Breast epithelium (tissue), 4 donors: Measurements from ENCODE around the gene VPS16. TPM values are rescaled to one million over a fixed set of nuclear protein-coding genes. Genes with fewer than 3 reads are reported as not detected.

ENCODE experiments used
- DNase-seq, 2 donors: peaks; one replicate each; pipeline ENCODE4 v3.0.0-alpha.2; 2019; ENCODE audit warnings: low spot score in 2 of 2
- H3K27ac ChIP-seq, 2 donors: fragments of 200-600 bp; sonication (generic) in 1 of 2; one replicate each; pipeline ENCODE4 v1.5.1; 2016 to 2019; ENCODE audit warnings: mild to moderate bottlenecking in 1 of 2
- H3K27me3 ChIP-seq, 2 donors: fragments of 200-600 bp; sonication (generic) in 1 of 2; one replicate each; pipeline versions ENCODE4 v1.5.1 to v1.6.0; 2017 to 2019; ENCODE audit warnings: control low read depth in 1 of 2, mild to moderate bottlenecking in 1 of 2
- H3K36me3 ChIP-seq: fragments of 200-600 bp; one replicate; pipeline ENCODE4 v1.5.1; 2019
- H3K4me1 ChIP-seq, 2 donors: fragments of 200-600 bp; sonication (generic); one replicate each; pipeline ENCODE4 v1.5.1; 2016 to 2019; ENCODE audit warnings: control low read depth in 1 of 2
- H3K4me3 ChIP-seq, 3 donors: fragments of 200-600 bp; sonication (generic); 1 replicate in 2 of 3; 2 replicates in 1 of 3; pipeline ENCODE4 v1.5.1; 2016 to 2019; ENCODE audit warnings: mild to moderate bottlenecking in 3 of 3, moderate library complexity in 2 of 3
- H3K9me3 ChIP-seq, 2 donors: fragments of 200-600 bp; sonication (generic) in 1 of 2; one replicate each; pipeline ENCODE4 v1.5.1; 2016 to 2019; ENCODE audit warnings: control low read depth in 1 of 2
- POLR2A ChIP-seq: fragments of 450-650 bp; IDR thresholded peaks from one replicate; pipeline ENCODE4 v1.6.1; 2016; ENCODE audit warnings: antibody characterized with exemption, mild to moderate bottlenecking, moderate library complexity
- POLR2AphosphoS5 ChIP-seq, 3 donors: sonication (generic); formaldehyde crosslinking; IDR thresholded peaks; one replicate each; pipeline ENCODE4 v1.6.1; 2017; ENCODE audit warnings: antibody characterized with exemption in 3 of 3
- intact Hi-C: fragments of 100-400 bp; cut with DNase I; formaldehyde crosslinking; loops from one replicate; pipeline ENCODE4 v1.15.1; 2023; ENCODE audit warnings: low total_unique reads
- total RNA-seq, 3 donors: library from RNA; depleted of rRNA; stranded (reverse); fragments of >200 nt; gene quantifications; one replicate each; pipeline ENCODE4 v1.1.0, GENCODE V29; 2016
- TF ChIP-seq, protein P1 (sequence below), 3 donors: fragments of 450-650 bp; IDR thresholded peaks; one replicate each; pipeline ENCODE4 v1.5.1; 2016 to 2017; ENCODE audit warnings: antibody characterized with exemption in 3 of 3, mild to moderate bottlenecking in 3 of 3, moderate library complexity in 3 of 3

VPS16 gene
- total RNA-seq, 3 donors from 2014 or later = 25.3 to 34.7 (median 33.8) TPM

- TF ChIP-seq POLR2AphosphoS5 (IDR thresholded peaks at IDR 0.05) (no peak), POLR2A (no peak)
- TF ChIP-seq, protein P1, sequence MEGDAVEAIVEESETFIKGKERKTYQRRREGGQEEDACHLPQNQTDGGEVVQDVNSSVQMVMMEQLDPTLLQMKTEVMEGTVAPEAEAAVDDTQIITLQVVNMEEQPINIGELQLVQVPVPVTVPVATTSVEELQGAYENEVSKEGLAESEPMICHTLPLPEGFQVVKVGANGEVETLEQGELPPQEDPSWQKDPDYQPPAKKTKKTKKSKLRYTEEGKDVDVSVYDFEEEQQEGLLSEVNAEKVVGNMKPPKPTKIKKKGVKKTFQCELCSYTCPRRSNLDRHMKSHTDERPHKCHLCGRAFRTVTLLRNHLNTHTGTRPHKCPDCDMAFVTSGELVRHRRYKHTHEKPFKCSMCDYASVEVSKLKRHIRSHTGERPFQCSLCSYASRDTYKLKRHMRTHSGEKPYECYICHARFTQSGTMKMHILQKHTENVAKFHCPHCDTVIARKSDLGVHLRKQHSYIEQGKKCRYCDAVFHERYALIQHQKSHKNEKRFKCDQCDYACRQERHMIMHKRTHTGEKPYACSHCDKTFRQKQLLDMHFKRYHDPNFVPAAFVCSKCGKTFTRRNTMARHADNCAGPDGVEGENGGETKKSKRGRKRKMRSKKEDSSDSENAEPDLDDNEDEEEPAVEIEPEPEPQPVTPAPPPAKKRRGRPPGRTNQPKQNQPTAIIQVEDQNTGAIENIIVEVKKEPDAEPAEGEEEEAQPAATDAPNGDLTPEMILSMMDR (IDR thresholded peaks at IDR 0.05) = no peak
Observed at GRCh38 chr20:2801286-2801728, 39.2 kb upstream of the VPS16 start.

DNA sequence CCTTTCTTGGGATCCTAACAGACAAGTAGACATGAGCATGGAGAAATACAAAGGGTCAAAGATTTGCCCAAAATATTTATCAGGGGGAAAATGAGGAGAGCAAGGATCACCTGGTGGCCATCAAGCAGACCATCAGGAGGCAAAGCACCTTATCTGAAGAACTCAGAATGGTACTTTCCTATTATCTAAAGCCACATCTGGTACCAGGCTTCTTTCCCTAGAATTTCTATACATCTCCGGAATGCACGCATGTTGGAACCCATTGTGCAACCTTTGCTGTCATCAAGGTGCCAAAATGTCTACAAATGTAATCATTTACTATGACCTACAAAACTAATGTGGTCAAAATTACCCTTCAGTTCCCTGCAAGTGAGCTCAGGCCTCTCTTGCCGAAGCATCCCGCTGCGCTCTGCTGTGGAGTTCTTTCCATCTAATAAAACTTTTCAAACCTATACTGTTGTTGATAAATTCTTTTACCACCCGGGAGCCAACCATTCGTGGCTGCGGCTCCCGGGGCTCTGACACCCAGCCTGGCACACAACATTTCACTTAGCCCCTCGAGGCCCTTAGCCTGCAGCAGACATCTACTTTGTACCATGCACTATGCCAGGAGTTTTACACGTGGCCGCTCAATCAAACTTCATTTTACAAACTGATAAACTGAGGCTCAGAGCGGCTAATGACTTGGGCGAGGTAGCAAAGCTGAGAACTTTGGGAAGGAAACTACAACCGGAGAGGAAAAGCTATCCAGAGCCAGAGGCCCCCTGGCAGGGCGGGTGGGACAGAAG lies 36.3 kb upstream of the VPS16 start:
- Histone ChIP-seq H3K4me3 (no peak overlapping the region), H3K27me3 (peaks cover 0 to 22% of the 10 kb centered on the region in 2 donors), H3K9me3 (no peaks in the 10 kb centered on the region), H3K27ac (no peak overlapping the region), H3K4me1 (no peaks in the 10 kb centered on the region), H3K36me3 (no peaks in the 10 kb centered on the region)
- TF ChIP-seq, protein P1 (IDR thresholded peaks at IDR 0.05) = no peak
- TF ChIP-seq POLR2A = no peak
- TF ChIP-seq POLR2AphosphoS5 (IDR thresholded peaks at IDR 0.05) = no peak
- DNase-seq = no peak
- intact Hi-C loops = no loop called here

More at GRCh38 chr20:2801286-2801728, 39.2 kb upstream of the VPS16 start:
- Histone ChIP-seq H3K27me3 (peaks cover 0 to 24% of the 10 kb centered on the region in 2 donors), H3K9me3 (no peaks in the 10 kb centered on the region), H3K4me1 (no peaks in the 10 kb centered on the region), H3K4me3 (peak overlapping the region in 2 of 3 donors; percentile 48 to 70), H3K36me3 (no peaks in the 10 kb centered on the region), H3K27ac (peak overlapping the region; percentile 18 to 27)
- intact Hi-C loops = no loop called here
- DNase-seq = peak; percentile 41 to 75

- TF ChIP-seq POLR2A (no peak), POLR2AphosphoS5 (IDR thresholded peaks at IDR 0.05) (no peak)
- TF ChIP-seq, protein P1 (IDR thresholded peaks at IDR 0.05) = no peak
- intact Hi-C loops = no loop called here
- no peaks in the 10 kb centered on the region for H3K4me1 ChIP-seq
- H3K4me3 ChIP-seq = peak overlapping the region in 1 of 3 donors; percentile 25
- H3K27me3 ChIP-seq = peaks cover 0 to 20% of the 10 kb centered on the region in 2 donors
- no peak for DNase-seq
- H3K27ac ChIP-seq = no peak overlapping the region
- H3K9me3 ChIP-seq = no peaks in the 10 kb centered on the region
- H3K36me3 ChIP-seq = no peaks in the 10 kb centered on the region
Observed at GRCh38 chr20:2804852-2805688, 35.5 kb upstream of the VPS16 start.

DNA sequence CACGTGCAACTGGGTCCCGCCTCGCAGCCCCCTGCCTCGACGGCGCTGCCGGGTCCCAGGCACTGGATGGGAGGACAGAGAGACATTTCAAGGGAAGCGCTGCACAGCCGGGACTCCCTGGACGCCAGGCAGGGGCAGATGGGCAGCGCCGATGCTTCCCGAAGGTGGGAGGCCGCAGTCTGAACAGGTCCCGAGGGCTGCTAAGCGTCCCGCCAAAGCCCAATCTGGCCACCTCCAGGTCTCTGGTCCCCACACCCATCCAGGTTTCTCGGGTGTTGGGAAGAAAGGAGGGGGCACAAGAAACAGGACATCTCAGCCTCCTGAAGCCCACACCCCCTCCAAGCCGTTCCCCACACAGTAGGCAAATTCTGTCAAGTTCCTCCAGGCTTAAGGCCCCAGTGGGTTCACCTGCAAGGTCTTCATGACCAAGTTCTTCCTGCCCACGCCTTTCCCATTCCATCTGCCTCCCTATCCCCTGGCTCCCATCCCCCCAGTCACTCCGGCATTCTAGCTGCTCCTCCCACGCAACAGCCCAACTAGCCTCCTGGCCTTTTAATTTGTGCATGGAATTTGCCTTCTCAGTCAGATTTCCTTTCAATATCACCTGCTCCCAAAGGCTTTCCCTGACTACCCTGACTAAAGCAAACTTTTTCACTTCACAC lies 34.7 kb upstream of the VPS16 start:
- Histone ChIP-seq H3K4me1 (no peaks in the 10 kb centered on the region), H3K36me3 (no peaks in the 10 kb centered on the region), H3K9me3 (no peaks in the 10 kb centered on the region), H3K27ac (no peak overlapping the region), H3K27me3 (peaks cover 0 to 20% of the 10 kb centered on the region in 2 donors), H3K4me3 (no peak overlapping the region)
- intact Hi-C loops = no loop called here
- no peak for DNase-seq
- TF ChIP-seq POLR2A (no peak), POLR2AphosphoS5 (IDR thresholded peaks at IDR 0.05) (no peak)
- TF ChIP-seq, protein P1 (IDR thresholded peaks at IDR 0.05) = no peak
